ENCODE measurements around the gene ARNT2.

DNA sequence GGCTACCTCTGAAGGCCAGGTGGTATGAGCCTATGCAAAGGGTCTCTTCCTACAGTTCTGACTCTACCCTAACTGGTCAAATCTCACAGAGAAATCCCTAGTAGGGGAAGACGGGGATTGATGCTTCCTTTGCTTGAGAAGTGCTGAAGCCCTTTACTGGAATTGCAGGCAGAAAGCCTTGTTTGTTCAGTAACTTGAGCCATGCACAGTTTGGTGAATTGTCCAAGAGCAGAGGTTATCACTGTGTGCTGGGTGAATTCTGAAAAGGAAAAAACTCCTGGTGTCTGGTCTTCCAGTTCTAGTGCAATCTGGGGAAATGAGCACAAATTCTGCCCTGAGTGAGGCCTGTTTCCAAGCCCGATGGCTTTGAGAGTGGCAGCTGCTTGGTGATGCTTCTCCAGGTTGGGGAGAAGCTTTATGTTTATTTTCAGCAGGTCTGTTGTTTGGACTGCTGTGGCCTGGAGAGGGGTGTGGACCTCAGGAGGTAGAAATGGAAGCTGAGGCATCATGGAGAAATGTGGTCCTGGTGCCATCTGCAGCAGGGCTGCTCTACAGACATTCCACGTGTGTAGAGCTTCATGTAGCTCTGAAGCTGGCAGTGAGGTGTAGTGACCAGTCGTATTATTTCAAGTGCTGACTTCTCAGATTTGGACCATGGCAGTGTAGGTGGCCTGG, 60.9 kb downstream of the ARNT2 start:
- TF ChIP-seq SPI1 (IDR thresholded peaks at IDR 0.05; ENCODE audit: borderline replicate concordance, insufficient read depth, low read depth, low read length) (no peak), POLR2A (IDR thresholded peaks at IDR 0.05; ENCODE audit: low read depth, low read length) (no peak)
- TF ChIP-seq, protein P1, sequence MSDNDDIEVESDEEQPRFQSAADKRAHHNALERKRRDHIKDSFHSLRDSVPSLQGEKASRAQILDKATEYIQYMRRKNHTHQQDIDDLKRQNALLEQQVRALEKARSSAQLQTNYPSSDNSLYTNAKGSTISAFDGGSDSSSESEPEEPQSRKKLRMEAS (IDR thresholded peaks at IDR 0.05; ENCODE audit: low read depth, low read length), result no peak

Measured in GM12878 (cell line).